ENCODE measurements around the gene IGHMBP2. TPM values are rescaled to one million over a fixed set of nuclear protein-coding genes. Genes with fewer than 3 reads are reported as not detected.

Gene IGHMBP2
- total and polyA plus RNA-seq, 2 of the 8 experiments (the other 6 are each of a cell fraction or from before 2014, with no cell fraction given) = 8.4 to 17.6 TPM

DNA sequence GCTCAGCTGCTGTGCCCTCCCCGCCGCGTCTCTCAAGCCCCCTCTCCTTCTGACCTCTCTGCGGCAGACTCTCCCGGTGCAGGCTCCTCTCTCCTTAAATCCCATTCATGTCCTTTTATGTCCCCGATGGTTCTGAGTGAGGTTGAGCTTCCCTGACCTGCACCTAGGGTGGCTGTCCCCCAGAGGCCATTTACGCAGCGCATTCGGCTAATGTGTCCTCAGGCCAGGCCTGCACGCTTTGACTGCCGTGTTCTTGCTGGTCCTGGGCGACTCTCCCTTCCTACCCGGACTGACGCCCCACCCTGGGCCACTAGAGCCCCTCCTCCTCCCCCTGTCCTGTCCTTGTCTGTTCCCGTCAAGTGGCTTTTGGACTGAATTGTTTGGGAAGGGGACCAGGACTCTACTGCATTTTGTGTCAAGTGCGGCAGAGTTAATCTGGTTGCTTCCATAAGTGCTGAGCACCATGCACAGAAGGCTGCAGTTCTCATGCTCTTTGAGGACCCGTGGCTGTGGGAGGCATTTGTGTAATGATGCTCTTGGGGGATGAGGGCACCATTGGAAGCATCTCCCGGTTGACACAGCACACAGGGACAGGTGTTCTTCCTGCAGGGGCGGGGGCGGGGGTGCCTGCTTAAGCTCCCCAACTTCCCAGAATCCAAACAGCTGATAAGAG lies 37.1 kb downstream of the IGHMBP2 start:
- H3K18ac ChIP-seq (ENCODE audit: extremely low read depth, low read length) = no peak overlapping the region
- H3K9me3 ChIP-seq (ENCODE audit: insufficient read depth in 2 of 2, low read depth in 1 of 2, low read length in 1 of 2) = no peaks in the 10 kb centered on the region
- ChIA-PET POLR2A (ENCODE audit: partially characterized antibody) (interaction anchor here (0.8 to 1.2 kb wide), 2 partner anchors 10 to 160 kb away, joined by 3 to 4 read pairs; no protein-coding TSS in a partner anchor), CTCF (ENCODE audit: partially characterized antibody) (interaction anchor here (1.1 to 3.0 kb wide), 2 partner anchors 10 to 14 kb away, joined by 7 to 14 read pairs; no protein-coding TSS in a partner anchor)
- H4K91ac ChIP-seq (replicated peaks; ENCODE audit: insufficient read length, low read length) = no peak overlapping the region
- H4K5ac ChIP-seq (ENCODE audit: insufficient read length, low read depth, low read length) = no peak overlapping the region
- DNase-seq (ENCODE audit: low read depth in 1 of 2, low spot score in 2 of 2) = no peak
- no peak for FAIRE-seq
- no peaks in the 10 kb centered on the region for H3K27me3 ChIP-seq (replicated peaks in 1 of 4; ENCODE audit: control insufficient read depth in 3 of 4, extremely low read depth in 1 of 4, insufficient read depth in 3 of 4, low read length in 3 of 4)
- H3K4me3 ChIP-seq (ENCODE audit: extremely low read depth in 1 of 4, insufficient read depth in 2 of 4, low read depth in 3 of 4, low read length in 4 of 4) = no peak overlapping the region
- H3K79me1 ChIP-seq (ENCODE audit: low read depth, low read length) = no peaks in the 10 kb centered on the region
- H2BK120ac ChIP-seq (replicated peaks; ENCODE audit: low read depth, low read length) = no peak overlapping the region
- H3K4me2 ChIP-seq (ENCODE audit: insufficient read depth in 1 of 2, low read depth in 2 of 2, low read length in 2 of 2) = no peak overlapping the region
- H3K27ac ChIP-seq (ENCODE audit: low read depth, low read length) = no peak overlapping the region
- no peak overlapping the region for H3K9ac ChIP-seq (replicated peaks in 1 of 4; ENCODE audit: extremely low read depth in 1 of 4, low read depth in 3 of 4, low read length in 3 of 4)
- peaks cover 4 to 21% (median 8%) of the 10 kb centered on the region in 4 experiments; a peak in 5 of 8 replicates for H3K36me3 ChIP-seq (ENCODE audit: control insufficient read depth in 2 of 4, insufficient read depth in 4 of 4, low read length in 3 of 4)
- H3K23me2 ChIP-seq (ENCODE audit: low read depth, low read length) = no peaks in the 10 kb centered on the region
- H2BK20ac ChIP-seq (ENCODE audit: low read length) = no peak overlapping the region
- no peak overlapping the region for H4K8ac ChIP-seq (ENCODE audit: extremely low read depth, insufficient read depth, low read length)
- no peak overlapping the region for H2BK5ac ChIP-seq (ENCODE audit: low read depth, low read length)
- 95% methylated on average over 20 of the region's 20 CpGs; no CpG with 5 or more reads in 1 of the 2 experiments for WGBS, 2 experiments (ENCODE audit: extremely low coverage in 1 of 2, insufficient coverage in 1 of 2, insufficient read length in 1 of 2, insufficient replicate concordance in 2 of 2, low coverage in 1 of 2, low lambda C conversion rate in 2 of 2, missing lambda C conversion rate in 1 of 2)
- TF ChIP-seq HDAC2 (IDR thresholded peaks at IDR 0.05; ENCODE audit: borderline replicate concordance in 1 of 2, low read depth in 2 of 2, low read length in 2 of 2) (no peak), GTF2F1 (IDR thresholded peaks at IDR 0.05; ENCODE audit: borderline replicate concordance, low read depth, low read length) (no peak), POU5F1 (IDR thresholded peaks at IDR 0.05; ENCODE audit: low read depth, low read length) (no peak), POLR2A (IDR thresholded peaks at IDR 0.05; ENCODE audit: control extremely low read depth in 1 of 2, low read depth in 2 of 2, low read length in 2 of 2) (no peak), TAF7 (optimal IDR thresholded peaks at IDR 0.05; ENCODE audit: borderline replicate concordance, low read depth, low read length) (no peak), RNF2 (IDR thresholded peaks at IDR 0.05; ENCODE audit: borderline replicate concordance, low read depth, low read length, missing control alignments, poor library complexity, severe bottlenecking) (no peak)
- no peak overlapping the region for H3K23ac ChIP-seq (ENCODE audit: insufficient read length)
- no peak overlapping the region for H2AK5ac ChIP-seq (ENCODE audit: low read depth, low read length)
- no peaks in the 10 kb centered on the region for H3K4me1 ChIP-seq (replicated peaks in 1 of 4; ENCODE audit: control insufficient read depth in 3 of 4, insufficient read depth in 4 of 4, low read length in 3 of 4)
- no peak overlapping the region for H3K4ac ChIP-seq (replicated peaks; ENCODE audit: insufficient read length, low read depth, low read length)
- H2AFZ ChIP-seq (ENCODE audit: low read length) = no peak overlapping the region
- H3K79me2 ChIP-seq (ENCODE audit: control insufficient read depth in 1 of 2, insufficient read depth in 2 of 2, low read length in 2 of 2) = no peaks in the 10 kb centered on the region
- no peak overlapping the region for H3K14ac ChIP-seq (ENCODE audit: insufficient read length)
- no peak overlapping the region for H3K56ac ChIP-seq (replicated peaks; ENCODE audit: insufficient read length, low read depth, low read length)
- H2BK12ac ChIP-seq (ENCODE audit: low read depth, low read length) = no peak overlapping the region
- no peak overlapping the region for H2BK15ac ChIP-seq (ENCODE audit: low read length)
- H4K20me1 ChIP-seq (replicated peaks in 1 of 2; ENCODE audit: control insufficient read depth in 1 of 2, insufficient read depth in 2 of 2, low read length in 2 of 2) = peaks cover 0 to 2% of the 10 kb centered on the region in 2 experiments

Data from H1 (cell line).